Left lung (tissue), 10 donors: Measurements from ENCODE around the gene PYHIN1. TPM values are rescaled to one million over a fixed set of nuclear protein-coding genes. Genes with fewer than 3 reads are reported as not detected.
"Not testable (repeated sequence)": the region's sequence is repeated elsewhere in the genome, so short reads cannot be mapped to it uniquely, and the experiment has no call there.

ENCODE experiments used
- ATAC-seq: fragments of 200-7000 bp; cut with Tn5 transposase; one replicate; pipeline ENCODE4 v1.9.1; 2020; ENCODE audit warnings: moderate library complexity
- DNase-seq, 4 donors: peaks; one replicate each; pipeline ENCODE4 v3.0.0-alpha.2; 2013 to 2020
- H3K27ac ChIP-seq, 2 donors: fragments of 200-600 bp; sonication (generic) in 1 of 2; one replicate each; pipeline versions ENCODE4 v1.5.0 to v1.8.0; 2020 to 2021
- H3K27me3 ChIP-seq, 2 donors: fragments of 200-600 bp; sonication (generic) in 1 of 2; one replicate each; pipeline versions ENCODE4 v1.5.0 to v1.8.0; 2020 to 2021
- H3K36me3 ChIP-seq, 2 donors: fragments of 200-600 bp; sonication (generic) in 1 of 2; one replicate each; pipeline versions ENCODE4 v1.5.0 to v1.8.0; 2020 to 2021
- H3K4me1 ChIP-seq, 2 donors: fragments of 200-600 bp; one replicate each; pipeline ENCODE4 v1.8.0; 2021
- H3K4me3 ChIP-seq, 2 donors: fragments of 200-600 bp; sonication (generic) in 1 of 2; one replicate each; pipeline versions ENCODE4 v1.5.0 to v1.8.0; 2020 to 2021; ENCODE audit warnings: mild to moderate bottlenecking in 1 of 2
- H3K9me3 ChIP-seq, 2 donors: fragments of 200-600 bp; sonication (generic) in 1 of 2; one replicate each; pipeline versions ENCODE4 v1.5.0 to v1.8.0; 2020 to 2021
- CTCF ChIP-seq, 2 donors: fragments of 200-600 bp; sonication (generic) in 1 of 2; IDR thresholded peaks; one replicate each; pipeline versions ENCODE4 v1.5.0 to v1.8.0; 2021; ENCODE audit warnings: antibody characterized with exemption in 2 of 2
- intact Hi-C, 2 donors: fragments of 100-400 bp; cut with DNase I; formaldehyde crosslinking; loops; one replicate each; pipeline versions ENCODE4 v1.11.2 to v1.14.2; 2022
- polyA plus RNA-seq, 6 donors: library from polyadenylated mRNA; unstranded; fragments of 120-200 nt; gene quantifications; one replicate each; pipeline ENCODE4 v1.2.1, GENCODE V29; 2013; ENCODE audit not compliant: insufficient read length in 6 of 6
- total RNA-seq, 2 donors: library from RNA; stranded (reverse); fragmentation: NEBNext Ultra II Directional; extraction: Animal tissue kit (Norgen Biotek cat#: 25700); gene quantifications; one replicate each; pipeline ENCODE4 v1.2.1, GENCODE V29; 2021
- donor health status: DM: no; HTN: yes; CAD: no.
- donor health status: DM: no; HTN: no; CAD: no.

PYHIN1 gene
- total and polyA plus RNA-seq, 8 donors = 0.53 to 3.5 (median 1.3) TPM

GRCh38 chr1:159009704-159010361, 78.5 kb downstream of the PYHIN1 start, which contains the start of gene IFI16:
TSS of gene IFI16 (plus strand) at chr1:159009907. CDS start at chr1:159014681, 4,774 bp downstream.
- no peak for TF ChIP-seq CTCF (IDR thresholded peaks at IDR 0.05)
- peak in 2 of 4 donors; percentile 73 to 88 for DNase-seq
- peak; percentile 89 for ATAC-seq
- Histone ChIP-seq H3K4me3 (peak within 1 kb of the TSS; percentile 35 to 62), H3K9me3 (no peaks in the 10 kb centered on the region), H3K4me1 (peaks cover 8 to 71% of the 10 kb centered on the region in 2 donors), H3K27ac (peak within 1 kb of the TSS; percentile 93 to 95), H3K36me3 (peaks cover 0 to 4% of the 10 kb centered on the region in 2 donors), H3K27me3 (no peaks in the 10 kb centered on the region)
- intact Hi-C loops = no loop called here

- TF ChIP-seq CTCF (IDR thresholded peaks at IDR 0.05) = no peak
- Histone ChIP-seq H3K27ac (peak overlapping the region; percentile 93 to 95), H3K36me3 (peaks cover 0 to 9% of the 10 kb centered on the region in 2 donors), H3K4me1 (peaks cover 13 to 72% of the 10 kb centered on the region in 2 donors), H3K9me3 (no peaks in the 10 kb centered on the region), H3K27me3 (no peaks in the 10 kb centered on the region), H3K4me3 (peak overlapping the region; percentile 35 to 62)
- ATAC-seq = peak; percentile 3
- intact Hi-C loops = no loop called here
- no peak for DNase-seq
These were observed 79.0 kb downstream of the PYHIN1 start for GRCh38 chr1:159010391-159010790.

- DNase-seq, ATAC-seq, H3K27me3 ChIP-seq, H3K9me3 ChIP-seq, intact Hi-C loops: not testable (repeated sequence)
- H3K36me3 ChIP-seq = peaks cover 0 to 13% of the 10 kb centered on the region in 2 donors
- H3K27ac ChIP-seq = peak overlapping the region; percentile 93 to 95
- H3K4me1 ChIP-seq = peaks cover 13 to 70% of the 10 kb centered on the region in 2 donors
- peak overlapping the region; percentile 35 to 62 for H3K4me3 ChIP-seq
These were observed 79.6 kb downstream of the PYHIN1 start for GRCh38 chr1:159011001-159011400.

- Histone ChIP-seq H3K27me3 (no peaks in the 10 kb centered on the region), H3K4me3 (peak overlapping the region; percentile 35 to 62), H3K27ac (peak overlapping the region; percentile 93 to 95), H3K4me1 (peaks cover 13 to 71% of the 10 kb centered on the region in 2 donors), H3K9me3 (no peaks in the 10 kb centered on the region), H3K36me3 (peaks cover 0 to 20% of the 10 kb centered on the region in 2 donors)
- no peak for TF ChIP-seq CTCF (IDR thresholded peaks at IDR 0.05)
- ATAC-seq (no peak), DNase-seq (no peak)
- intact Hi-C loops = no loop called here
These were observed 80.4 kb downstream of the PYHIN1 start for GRCh38 chr1:159011751-159012150.

- intact Hi-C loops = no loop called here
- H3K27me3 ChIP-seq = no peaks in the 10 kb centered on the region
- H3K4me1 ChIP-seq = peaks cover 13 to 73% of the 10 kb centered on the region in 2 donors
- peaks cover 0 to 28% of the 10 kb centered on the region in 2 donors for H3K36me3 ChIP-seq
- H3K9me3 ChIP-seq = no peaks in the 10 kb centered on the region
- peak overlapping the region; percentile 35 to 62 for H3K4me3 ChIP-seq
- DNase-seq (peak in 2 of 4 donors; percentile 39 to 45), ATAC-seq (peak; percentile 29)
- no peak for TF ChIP-seq CTCF (IDR thresholded peaks at IDR 0.05)
- H3K27ac ChIP-seq = peak overlapping the region; percentile 93 to 95
These were observed 81.1 kb downstream of the PYHIN1 start for GRCh38 chr1:159012495-159012894.
